Measurements from ENCODE around the gene UBE2F.

The UBE2F gene

GRCh38 chr2:237998530-237998929, 31.7 kb downstream of the UBE2F start:
- TF ChIP-seq EP300 (IDR thresholded peaks at IDR 0.05; ENCODE audit: borderline replicate concordance) (no peak), NFIC (IDR thresholded peaks at IDR 0.05) (no peak), CEBPB (IDR thresholded peaks at IDR 0.05) (no peak), REST (IDR thresholded peaks at IDR 0.05; ENCODE audit: low read depth) (no peak), TAF1 (IDR thresholded peaks at IDR 0.05; ENCODE audit: low read depth) (no peak), MAX (IDR thresholded peaks at IDR 0.05) (no peak), YY1 (IDR thresholded peaks at IDR 0.05; ENCODE audit: low read depth) (no peak), CREB1 (IDR thresholded peaks at IDR 0.05; ENCODE audit: low read depth) (no peak), USF1 (IDR thresholded peaks at IDR 0.05) (no peak), TCF12 (IDR thresholded peaks at IDR 0.05; ENCODE audit: low read depth) (no peak), FOXM1 (IDR thresholded peaks at IDR 0.05; ENCODE audit: borderline replicate concordance, low read depth) (no peak), TEAD4 (IDR thresholded peaks at IDR 0.05) (no peak)

GRCh38 chr2:238003234-238004031, 36.6 kb downstream of the UBE2F start:
- no peak for TF ChIP-seq USF1 (IDR thresholded peaks at IDR 0.05)

GRCh38 chr2:238004077-238004830, 37.4 kb downstream of the UBE2F start:
- TF ChIP-seq ZBTB7A (IDR thresholded peaks at IDR 0.05; ENCODE audit: low read depth) = no peak
- no peak for TF ChIP-seq EP300 (IDR thresholded peaks at IDR 0.05; ENCODE audit: borderline replicate concordance)
- TF ChIP-seq MAX (IDR thresholded peaks at IDR 0.05) = no peak
- no peak for TF ChIP-seq TAF1 (IDR thresholded peaks at IDR 0.05; ENCODE audit: low read depth)
- no peak for TF ChIP-seq NFIC (IDR thresholded peaks at IDR 0.05)
- no peak for TF ChIP-seq RAD21 (IDR thresholded peaks at IDR 0.05; ENCODE audit: low read depth)
- no peak for TF ChIP-seq REST (IDR thresholded peaks at IDR 0.05; ENCODE audit: low read depth)
- no peak for TF ChIP-seq YY1 (IDR thresholded peaks at IDR 0.05; ENCODE audit: low read depth)
- TF ChIP-seq TEAD4 (IDR thresholded peaks at IDR 0.05) = no peak
- no peak for TF ChIP-seq CREB1 (IDR thresholded peaks at IDR 0.05; ENCODE audit: low read depth)
- no peak for TF ChIP-seq USF1 (IDR thresholded peaks at IDR 0.05)
- TF ChIP-seq CEBPB (IDR thresholded peaks at IDR 0.05) = no peak
- no peak for TF ChIP-seq FOXM1 (IDR thresholded peaks at IDR 0.05; ENCODE audit: borderline replicate concordance, low read depth)
- no peak for TF ChIP-seq TCF12 (IDR thresholded peaks at IDR 0.05; ENCODE audit: low read depth)
- TF ChIP-seq EGR1 (IDR thresholded peaks at IDR 0.05) = no peak

- TF ChIP-seq TAF1 (IDR thresholded peaks at IDR 0.05; ENCODE audit: low read depth) (no peak), EGR1 (IDR thresholded peaks at IDR 0.05) (no peak), RAD21 (IDR thresholded peaks at IDR 0.05; ENCODE audit: low read depth) (no peak), YY1 (IDR thresholded peaks at IDR 0.05; ENCODE audit: low read depth) (no peak), MAX (IDR thresholded peaks at IDR 0.05) (no peak), TCF12 (IDR thresholded peaks at IDR 0.05; ENCODE audit: low read depth) (no peak), CREB1 (IDR thresholded peaks at IDR 0.05; ENCODE audit: low read depth) (no peak), FOXM1 (IDR thresholded peaks at IDR 0.05; ENCODE audit: borderline replicate concordance, low read depth) (no peak), EP300 (IDR thresholded peaks at IDR 0.05; ENCODE audit: borderline replicate concordance) (no peak), ZBTB7A (IDR thresholded peaks at IDR 0.05; ENCODE audit: low read depth) (no peak), TEAD4 (IDR thresholded peaks at IDR 0.05) (no peak), NFIC (IDR thresholded peaks at IDR 0.05) (no peak), CEBPB (IDR thresholded peaks at IDR 0.05) (no peak), USF1 (IDR thresholded peaks at IDR 0.05) (no peak), REST (IDR thresholded peaks at IDR 0.05; ENCODE audit: low read depth) (no peak)
These were observed 38.7 kb downstream of the UBE2F start for GRCh38 chr2:238005528-238005927.

Data from Ishikawa (cell line).